Spinal cord (tissue), 10 donors: ENCODE results near the gene MACROD2. TPM values are rescaled to one million over a fixed set of nuclear protein-coding genes. Genes with fewer than 3 reads are reported as not detected.
A peak's percentile ranks its signal among the peaks of the same experiment; 100 is the strongest.
"Not testable (repeated sequence)": the region's sequence is repeated elsewhere in the genome, so short reads cannot be mapped to it uniquely, and the experiment has no call there.

Experiments used
- DNase-seq, 6 donors: peaks; one replicate each; pipeline versions ENCODE4 v3.0.0 to v3.0.0-alpha.2; 2013 to 2015; ENCODE audit warnings: low spot score in 6 of 6, low read depth in 4 of 6
- H3K27ac ChIP-seq: one replicate; pipeline ENCODE4 v1.5.1; 2013; ENCODE audit warnings: low read depth, low read length, control low read depth
- H3K27me3 ChIP-seq: one replicate; pipeline ENCODE4 v1.6.1; 2013; ENCODE audit warnings: low read length; ENCODE audit not compliant: control insufficient read depth, insufficient read depth
- H3K36me3 ChIP-seq: one replicate; pipeline ENCODE4 v1.6.1; 2013; ENCODE audit warnings: low read length; ENCODE audit not compliant: control insufficient read depth, insufficient read depth
- H3K4me1 ChIP-seq: one replicate; pipeline ENCODE4 v1.6.1; 2013; ENCODE audit warnings: low read length; ENCODE audit not compliant: control insufficient read depth, insufficient read depth
- H3K4me3 ChIP-seq: one replicate; pipeline ENCODE4 v1.5.1; 2013; ENCODE audit warnings: low read depth, low read length, control low read depth
- H3K9me3 ChIP-seq: one replicate; pipeline ENCODE4 v1.6.1; 2013; ENCODE audit warnings: low read length; ENCODE audit not compliant: control insufficient read depth, insufficient read depth
- WGBS: methylation state at CpG from one replicate; pipeline ENCODE4 v1.1.5; 2013; ENCODE audit warnings: missing lambda C conversion rate; ENCODE audit not compliant: insufficient coverage; 5-methylcytosine and 5-hydroxymethylcytosine counted together
- long read RNA-seq, 4 donors: transcript quantifications; one replicate each; lab custom pipeline, GENCODE V29; 2026
- polyA plus RNA-seq, 2 donors: library from polyadenylated mRNA; unstranded; fragments of 120-200 nt; gene quantifications; one replicate each; pipeline ENCODE4 v1.2.1, GENCODE V29; 2013; ENCODE audit not compliant: insufficient read length in 2 of 2
- total RNA-seq, 2 donors: library from RNA; depleted of rRNA in 1 of 2; stranded (reverse); fragments of 120-200 nt in 1 of 2; fragments of >200 nt in 1 of 2; gene quantifications; one replicate each; pipeline versions ENCODE4 v1.2.3 to v1.2.4, GENCODE V29; 2013 to 2014
- donor health status: healthy.

MACROD2 gene
- total RNA-seq (10 to 100 TPM; 25.8 to 34.0 TPM), polyA plus RNA-seq (10 to 100 TPM; 16.2 to 21.4 TPM)
- long read RNA-seq, donor 1, full-length matches to known transcripts: 5 of 11 reads
- long read RNA-seq, donor 1, partial matches to known transcripts: 6 of 11 reads
- long read RNA-seq, donor 1, other reads (novel, unspliced or antisense): 0 of 11 reads
- long read RNA-seq, donor 2, full-length matches to known transcripts: 4 of 4 reads
- long read RNA-seq, donor 2, partial matches to known transcripts: 0 of 4 reads
- long read RNA-seq, donor 2, other reads (novel, unspliced or antisense): 0 of 4 reads
- long read RNA-seq, donor 3, full-length matches to known transcripts: 2 of 13 reads
- long read RNA-seq, donor 3, partial matches to known transcripts: 11 of 13 reads
- long read RNA-seq, donor 3, other reads (novel, unspliced or antisense): 0 of 13 reads
- long read RNA-seq, donor 4: 0 reads

- Histone ChIP-seq H3K27me3 (no peaks in the 10 kb centered on the region), H3K4me3 (peak within 1 kb of the TSS; percentile 57), H3K36me3 (no peaks in the 10 kb centered on the region), H3K27ac (peak within 1 kb of the TSS; percentile 61), H3K4me1 (peaks cover 6% of the 10 kb centered on the region), H3K9me3 (peaks cover 6% of the 10 kb centered on the region)
- peak; percentile 86 to 98 (median 93) for DNase-seq
- WGBS: under 1% methylated on average over 51 of the region's 61 CpGs
These were observed at the start of gene MACROD2 for GRCh38 chr20:13995086-13995665. Gene MACROD2 (plus strand): TSS chr20:13995516.

- Histone ChIP-seq H3K27ac (no peak overlapping the region), H3K4me3 (no peak overlapping the region), H3K4me1 (no peaks in the 10 kb centered on the region), H3K36me3 (no peaks in the 10 kb centered on the region), H3K27me3 (no peaks in the 10 kb centered on the region), H3K9me3 (peaks cover 2% of the 10 kb centered on the region)
- 82% methylated on average over 3 of the region's 3 CpGs for WGBS
- DNase-seq: no peak
These were observed 47.6 kb upstream of the MACROD2 start for GRCh38 chr20:13947719-13948118.

- peaks cover 2% of the 10 kb centered on the region for H3K9me3 ChIP-seq
- H3K4me3 ChIP-seq: no peak overlapping the region
- DNase-seq: no peak
- H3K27me3 ChIP-seq: no peaks in the 10 kb centered on the region
- H3K27ac ChIP-seq: no peak overlapping the region
- no peaks in the 10 kb centered on the region for H3K36me3 ChIP-seq
- 80% methylated on average over 1 of the region's 6 CpGs for WGBS
- no peaks in the 10 kb centered on the region for H3K4me1 ChIP-seq
These were observed 42.1 kb upstream of the MACROD2 start for GRCh38 chr20:13953227-13953626.

DNA sequence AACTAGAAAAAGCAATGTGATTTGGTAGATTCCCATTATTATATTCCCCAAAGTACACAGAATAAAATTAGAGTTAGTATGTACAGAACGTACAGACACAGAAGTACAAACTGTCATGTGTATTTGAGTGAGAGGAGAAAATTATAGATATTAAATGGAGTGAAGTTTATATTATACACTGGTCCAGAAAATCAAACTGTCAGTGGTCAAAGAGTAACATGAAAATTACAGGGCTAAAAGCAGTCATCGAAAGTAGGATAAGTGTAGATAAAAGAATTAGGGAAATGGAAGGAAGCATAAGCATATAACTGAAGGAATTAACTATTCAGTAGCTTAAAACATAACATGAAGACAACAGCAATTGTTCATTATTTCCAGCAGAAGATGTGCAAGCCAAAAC, 35.2 kb upstream of the MACROD2 start:
- no peak overlapping the region for H3K4me3 ChIP-seq
- H3K4me1 ChIP-seq: no peaks in the 10 kb centered on the region
- no peaks in the 10 kb centered on the region for H3K27me3 ChIP-seq
- no peaks in the 10 kb centered on the region for H3K36me3 ChIP-seq
- no peak overlapping the region for H3K27ac ChIP-seq
- WGBS: no CpG with 5 or more reads among the region's 2 CpGs
- DNase-seq: no peak
- H3K9me3 ChIP-seq: no peaks in the 10 kb centered on the region

- Histone ChIP-seq H3K9me3 (no peaks in the 10 kb centered on the region), H3K4me3 (no peak overlapping the region), H3K27ac (no peak overlapping the region), H3K36me3 (no peaks in the 10 kb centered on the region), H3K4me1 (no peaks in the 10 kb centered on the region), H3K27me3 (no peaks in the 10 kb centered on the region)
- no CpG with 5 or more reads among the region's 3 CpGs for WGBS
- no peak for DNase-seq
These were observed 34.8 kb upstream of the MACROD2 start for GRCh38 chr20:13960525-13960924.

DNA sequence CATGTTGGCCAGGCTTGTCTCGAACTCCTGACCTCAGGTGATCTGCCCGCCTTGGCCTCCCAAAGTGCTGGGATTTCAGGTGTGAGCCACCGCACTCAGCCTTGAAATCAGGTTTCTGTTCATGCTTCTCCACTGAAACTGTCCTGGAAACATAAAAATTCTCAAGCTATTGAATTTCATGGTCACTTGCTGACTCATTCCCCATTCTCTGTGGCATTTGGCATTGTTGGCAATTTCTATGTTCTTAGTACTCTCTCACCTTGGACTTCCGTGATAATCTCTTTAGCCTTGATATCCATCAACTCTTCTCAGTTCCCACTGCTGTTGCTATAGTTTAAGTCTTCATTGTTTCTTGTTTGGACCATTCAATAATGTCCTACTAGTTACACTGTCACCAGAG, 11.1 kb upstream of the MACROD2 start:
- Histone ChIP-seq H3K9me3 (no peaks in the 10 kb centered on the region), H3K4me3 (no peak overlapping the region), H3K4me1 (no peaks in the 10 kb centered on the region), H3K27ac (no peak overlapping the region), H3K36me3 (no peaks in the 10 kb centered on the region), H3K27me3 (no peaks in the 10 kb centered on the region)
- WGBS: 100% methylated on average over 3 of the region's 4 CpGs
- DNase-seq: no peak

- no peak within 1 kb of the TSS for H3K4me3 ChIP-seq
- WGBS: 0% methylated on average over 1 of the region's 5 CpGs
- no peak within 1 kb of the TSS for H3K27ac ChIP-seq
- peaks cover 6% of the 10 kb centered on the region for H3K9me3 ChIP-seq
- peaks cover 3% of the 10 kb centered on the region for H3K4me1 ChIP-seq
- H3K27me3 ChIP-seq: no peaks in the 10 kb centered on the region
- DNase-seq: peak in 3 of 6 donors; percentile 15 to 70 (median 48)
- no peaks in the 10 kb centered on the region for H3K36me3 ChIP-seq
These were observed 4.9 kb upstream of the MACROD2 start, which contains the start of gene SEL1L2 for GRCh38 chr20:13990465-13990864. Gene SEL1L2 (minus strand): TSS chr20:13990614. CDS start chr20:13990534, 80 bp downstream.

- Histone ChIP-seq H3K9me3 (peaks cover 6% of the 10 kb centered on the region), H3K4me1 (peaks cover 6% of the 10 kb centered on the region), H3K36me3 (no peaks in the 10 kb centered on the region), H3K4me3 (no peak overlapping the region), H3K27ac (no peak overlapping the region), H3K27me3 (no peaks in the 10 kb centered on the region)
- no CpG with 5 or more reads among the region's 1 CpG for WGBS
- DNase-seq: no peak
These were observed 4.0 kb upstream of the MACROD2 start for GRCh38 chr20:13991311-13991710.

DNA sequence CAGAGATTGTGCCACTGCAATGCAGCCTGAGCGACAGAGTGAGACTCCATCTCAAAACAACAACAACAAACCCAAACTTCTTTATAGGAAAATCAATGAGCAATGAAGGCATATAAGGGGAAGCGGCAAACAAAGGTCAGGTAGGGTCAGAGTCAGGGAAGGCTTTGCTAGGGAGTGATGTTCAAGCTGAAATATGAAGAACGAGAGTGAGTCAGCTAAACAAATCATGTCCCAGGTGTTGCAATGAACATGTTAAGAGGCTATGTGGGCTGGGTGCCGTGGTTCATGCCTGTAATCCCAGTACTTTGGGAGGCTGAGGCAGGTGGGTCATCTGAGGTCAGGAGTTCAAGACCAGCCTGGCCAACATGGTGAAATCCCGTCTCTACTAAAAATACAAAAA, 3.4 kb upstream of the MACROD2 start:
- H3K36me3 ChIP-seq, DNase-seq, H3K4me3 ChIP-seq, H3K4me1 ChIP-seq, H3K9me3 ChIP-seq, H3K27me3 ChIP-seq, H3K27ac ChIP-seq: not testable (repeated sequence)
- 100% methylated on average over 2 of the region's 5 CpGs for WGBS

GRCh38 chr20:13995841-13996240, 525 bp downstream of the MACROD2 start:
- H3K27ac ChIP-seq: no peak overlapping the region
- peak overlapping the region; percentile 57 for H3K4me3 ChIP-seq
- DNase-seq: peak in 3 of 6 donors; percentile 14 to 74 (median 61)
- H3K36me3 ChIP-seq: no peaks in the 10 kb centered on the region
- H3K4me1 ChIP-seq: peaks cover 6% of the 10 kb centered on the region
- under 1% methylated on average over 50 of the region's 52 CpGs for WGBS
- no peaks in the 10 kb centered on the region for H3K27me3 ChIP-seq
- H3K9me3 ChIP-seq: peaks cover 6% of the 10 kb centered on the region
